Naive B cell (primary cell): ENCODE results near the gene IL1RL1. TPM values are rescaled to one million over a fixed set of nuclear protein-coding genes. Genes with fewer than 3 reads are reported as not detected.

Experiments used
- ATAC-seq, 2 donors: fragments of 150-1000 bp; cut with Tn5 transposase; 2 replicates each; pipeline ENCODE4 v1.10.0; 2021; ENCODE audit warnings: low read depth in 2 of 2, mild to moderate bottlenecking in 2 of 2, moderate library complexity in 2 of 2
- DNase-seq: peaks from one replicate; pipeline ENCODE4 v3.0.0; 2022
- H3K27ac Mint-ChIP-seq, 6 donors: one replicate each; pipeline ENCODE4 v1.8.0; 2020 to 2022; ENCODE audit warnings: mild to moderate bottlenecking in 6 of 6, mixed read lengths in 6 of 6, moderate library complexity in 5 of 6, inconsistent platforms in 2 of 6
- H3K27me3 Mint-ChIP-seq, 3 donors: one replicate each; pipeline ENCODE4 v1.8.0; 2021 to 2022; ENCODE audit warnings: mixed read lengths in 3 of 3, mild to moderate bottlenecking in 1 of 3
- H3K36me3 Mint-ChIP-seq, 2 donors: one replicate each; pipeline ENCODE4 v1.8.0; 2020 to 2022; ENCODE audit warnings: mixed read lengths in 2 of 2, inconsistent platforms in 1 of 2, mild to moderate bottlenecking in 1 of 2
- H3K4me1 Mint-ChIP-seq, 3 donors: one replicate each; pipeline ENCODE4 v1.8.0; 2020 to 2022; ENCODE audit warnings: mixed read lengths in 3 of 3, inconsistent platforms in 1 of 3, mild to moderate bottlenecking in 1 of 3, moderate library complexity in 1 of 3
- H3K4me3 Mint-ChIP-seq, 8 donors: one replicate each; pipeline ENCODE4 v1.8.0; 2020 to 2022; ENCODE audit warnings: mild to moderate bottlenecking in 8 of 8, mixed read lengths in 8 of 8, moderate library complexity in 8 of 8, inconsistent platforms in 2 of 8
- H3K9me3 Mint-ChIP-seq, 7 donors: one replicate each; pipeline ENCODE4 v1.8.0; 2020 to 2022; ENCODE audit warnings: mixed read lengths in 7 of 7, mild to moderate bottlenecking in 5 of 7, inconsistent platforms in 2 of 7, moderate library complexity in 1 of 7
- polyA plus RNA-seq, 6 donors: library from polyadenylated mRNA; unstranded; fragments of 300-500 nt; fragmentation: Illumina TruSeq; gene quantifications; one replicate each; pipeline ENCODE4 v1.2.3, GENCODE V29; 2021; ENCODE audit warnings: low read depth in 6 of 6

IL1RL1 gene
- polyA plus RNA-seq, 6 donors from 2014 or later = not detected

DNA sequence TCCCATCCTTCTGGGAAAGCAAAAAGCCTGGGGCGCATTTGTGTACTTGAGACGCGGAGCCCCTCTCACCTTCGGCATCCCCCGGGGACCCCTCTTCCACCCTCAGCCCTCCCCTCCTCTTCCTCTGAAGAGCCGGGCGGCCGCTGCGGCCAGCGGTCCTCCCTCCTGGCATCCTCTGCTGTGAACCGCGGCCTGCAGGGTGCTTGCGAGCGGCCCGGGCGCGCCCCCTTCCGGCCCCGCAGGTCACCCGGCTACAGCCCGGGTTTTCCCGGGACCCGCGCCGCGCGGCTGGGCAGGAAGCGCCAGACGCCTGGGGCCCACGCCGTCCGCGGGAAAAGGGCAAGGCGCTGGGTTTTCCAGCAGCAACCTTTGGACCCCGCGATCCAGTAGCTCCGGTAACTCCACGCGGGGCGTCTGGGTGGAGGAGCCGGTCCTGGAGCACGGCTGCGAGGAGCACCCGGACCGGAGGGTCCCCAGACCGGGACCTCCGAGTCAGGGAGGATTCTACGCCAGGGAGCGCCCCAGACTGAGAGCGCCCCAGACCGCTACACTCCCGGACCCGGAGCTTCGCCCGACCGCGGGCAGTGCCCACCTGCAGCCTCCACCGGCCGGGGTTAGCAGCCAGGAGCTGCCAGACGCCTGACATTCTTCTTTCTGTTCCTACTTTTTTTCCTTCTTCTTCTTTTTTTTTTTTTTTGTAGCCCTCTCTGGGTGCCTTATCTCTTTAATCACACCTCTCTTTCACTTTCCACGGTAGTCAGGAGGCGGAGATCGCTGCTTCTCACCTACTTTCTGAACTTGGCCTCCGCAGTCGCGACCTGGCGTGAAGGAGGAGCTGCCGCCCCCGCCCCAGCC, 44.4 kb downstream of the IL1RL1 start, which contains the start of gene IL18R1:
IL18R1 (plus strand) TSS at position 271 of the 855 bp plus-strand sequence. CDS start 6,865 bp downstream, outside the sequence.
- Mint-ChIP-seq H3K4me3 (peak within 1 kb of the TSS; percentile 86 to 100 (median 95)), H3K36me3 (no peaks in the 10 kb centered on the region), H3K4me1 (peaks cover 14 to 24% (median 23%) of the 10 kb centered on the region in 3 donors), H3K27ac (peak within 1 kb of the TSS; percentile 54 to 99 (median 96)), H3K27me3 (peaks cover 0 to 8% (median 5%) of the 10 kb centered on the region in 3 donors), H3K9me3 (no peaks in the 10 kb centered on the region)
- DNase-seq = peak; percentile 54
- peak; percentile 81 to 84 for ATAC-seq

DNA sequence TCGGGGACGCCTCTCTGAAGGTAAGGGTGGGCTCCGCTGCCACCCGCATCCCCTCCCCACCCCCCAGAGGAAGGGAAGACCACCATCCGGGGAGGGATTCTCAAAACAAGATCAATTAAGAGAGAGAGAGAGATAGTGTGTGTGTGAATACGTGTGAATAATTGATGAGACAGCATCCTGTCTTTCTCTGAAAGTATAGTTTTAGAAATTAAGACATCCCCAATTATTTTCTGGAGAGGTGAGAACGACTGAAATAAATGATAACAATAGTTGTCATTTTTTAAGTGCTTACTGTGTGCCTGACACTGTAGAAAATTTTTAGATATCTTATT, 45.0 kb downstream of the IL1RL1 start:
- no peak for ATAC-seq
- Mint-ChIP-seq H3K4me3 (peak overlapping the region; percentile 86 to 100 (median 95)), H3K27me3 (peaks cover 0 to 8% (median 5%) of the 10 kb centered on the region in 3 donors), H3K4me1 (peaks cover 14 to 24% (median 23%) of the 10 kb centered on the region in 3 donors), H3K9me3 (no peaks in the 10 kb centered on the region), H3K36me3 (no peaks in the 10 kb centered on the region), H3K27ac (peak overlapping the region; percentile 27 to 99 (median 96))
- no peak for DNase-seq

DNA sequence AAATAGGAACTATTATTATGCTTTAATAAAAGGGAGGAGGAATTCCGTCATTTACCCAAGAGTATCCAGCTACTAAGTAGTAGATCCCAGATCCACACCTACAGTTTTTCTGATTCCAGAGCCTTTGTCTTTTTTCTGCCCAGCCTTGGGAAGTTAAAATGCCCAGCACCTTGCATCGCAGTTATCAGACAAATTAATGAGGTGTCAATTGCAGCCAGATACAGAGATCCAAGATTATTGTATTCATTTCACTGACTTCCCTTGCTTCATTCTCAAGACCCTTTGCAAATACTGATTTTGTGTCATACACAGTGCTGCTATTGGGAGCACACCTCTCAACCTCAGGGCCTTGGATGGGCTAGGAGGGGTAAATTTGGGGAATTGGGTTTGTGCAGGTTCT, 45.4 kb downstream of the IL1RL1 start:
- Mint-ChIP-seq H3K9me3 (no peaks in the 10 kb centered on the region), H3K36me3 (no peaks in the 10 kb centered on the region), H3K4me1 (peaks cover 14 to 24% (median 23%) of the 10 kb centered on the region in 3 donors), H3K4me3 (peak overlapping the region in 7 of 8 donors; percentile 60 to 100 (median 90)), H3K27ac (peak overlapping the region in 2 of 6 donors; percentile 59 to 72), H3K27me3 (peaks cover 0 to 7% (median 5%) of the 10 kb centered on the region in 3 donors)
- no peak for DNase-seq
- no peak for ATAC-seq

DNA sequence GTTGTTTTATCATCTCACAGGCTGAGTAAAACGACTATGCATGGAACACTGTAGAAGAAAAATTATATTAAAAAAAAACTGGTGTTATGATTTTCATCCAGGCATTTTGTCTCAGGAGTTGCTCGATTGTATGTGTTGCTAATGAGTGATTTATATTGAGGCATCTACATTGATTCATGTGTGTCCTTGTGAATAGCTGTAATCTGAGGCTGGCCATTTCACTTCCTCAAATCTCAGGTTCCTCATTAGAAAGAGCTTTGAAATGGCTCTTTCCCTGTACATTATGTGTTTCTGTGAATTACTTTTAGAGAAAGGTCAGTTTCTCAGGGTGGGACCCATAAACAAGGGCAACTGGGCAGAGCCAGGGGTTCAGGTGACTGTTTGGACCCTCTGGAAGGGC, 46.6 kb downstream of the IL1RL1 start:
- peaks cover 0 to 3% of the 10 kb centered on the region in 2 donors for H3K36me3 Mint-ChIP-seq
- DNase-seq = peak; percentile 25
- no peaks in the 10 kb centered on the region for H3K9me3 Mint-ChIP-seq
- peaks cover 14 to 24% (median 23%) of the 10 kb centered on the region in 3 donors for H3K4me1 Mint-ChIP-seq
- peak overlapping the region in 2 of 6 donors; percentile 23 to 39 for H3K27ac Mint-ChIP-seq
- peak; percentile 37 to 50 for ATAC-seq
- peak overlapping the region in 3 of 8 donors; percentile 11 to 90 (median 31) for H3K4me3 Mint-ChIP-seq
- H3K27me3 Mint-ChIP-seq = no peaks in the 10 kb centered on the region

DNA sequence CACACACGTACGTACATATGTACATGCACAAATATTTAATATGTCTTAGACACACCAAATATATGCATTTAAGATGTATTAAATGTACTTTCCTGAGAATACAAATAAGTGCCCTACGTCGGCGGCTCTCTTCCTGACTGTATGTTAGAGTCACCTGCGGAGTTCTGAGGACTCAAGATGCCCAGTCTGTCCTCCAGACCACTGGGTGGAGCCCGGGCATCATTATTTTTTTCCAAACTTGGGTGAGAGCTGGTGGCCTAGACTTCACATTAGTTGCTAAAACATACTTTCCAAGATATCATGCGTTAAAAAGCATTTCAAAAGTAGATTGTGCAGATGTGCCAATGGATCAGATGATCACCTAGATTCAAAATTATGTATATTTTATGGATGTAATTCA, 47.1 kb downstream of the IL1RL1 start:
- peak overlapping the region in 1 of 6 donors; percentile 50 for H3K27ac Mint-ChIP-seq
- no peak for DNase-seq
- H3K36me3 Mint-ChIP-seq = peaks cover 0 to 9% of the 10 kb centered on the region in 2 donors
- no peak overlapping the region for H3K4me3 Mint-ChIP-seq
- H3K27me3 Mint-ChIP-seq = no peaks in the 10 kb centered on the region
- H3K4me1 Mint-ChIP-seq = peaks cover 14 to 24% (median 23%) of the 10 kb centered on the region in 3 donors
- no peaks in the 10 kb centered on the region for H3K9me3 Mint-ChIP-seq
- ATAC-seq = no peak

DNA sequence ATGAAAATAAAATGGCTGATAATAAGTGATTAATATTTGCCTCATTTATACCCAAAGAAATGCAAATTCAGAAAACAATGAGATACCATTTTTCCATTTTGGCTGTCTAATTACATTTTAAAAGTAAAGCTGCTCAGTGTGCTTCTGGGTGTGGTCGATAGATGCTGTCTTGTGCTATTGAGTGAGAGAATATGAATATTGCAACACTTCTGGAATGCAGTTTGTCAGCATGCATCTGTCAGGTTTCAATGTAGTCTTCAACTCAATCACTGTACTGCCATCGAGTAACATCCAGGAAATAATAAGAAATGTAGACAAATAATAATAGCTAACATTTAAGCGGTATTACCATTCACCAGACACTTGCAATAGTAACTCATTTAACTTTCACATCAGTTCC, 48.2 kb downstream of the IL1RL1 start:
- Mint-ChIP-seq H3K27me3 (no peaks in the 10 kb centered on the region), H3K4me3 (no peak overlapping the region), H3K9me3 (peaks cover 0 to 2% (median 0%) of the 10 kb centered on the region in 7 donors), H3K27ac (no peak overlapping the region), H3K36me3 (peaks cover 0 to 9% of the 10 kb centered on the region in 2 donors), H3K4me1 (peaks cover 14 to 24% (median 23%) of the 10 kb centered on the region in 3 donors)
- no peak for ATAC-seq
- no peak for DNase-seq

DNA sequence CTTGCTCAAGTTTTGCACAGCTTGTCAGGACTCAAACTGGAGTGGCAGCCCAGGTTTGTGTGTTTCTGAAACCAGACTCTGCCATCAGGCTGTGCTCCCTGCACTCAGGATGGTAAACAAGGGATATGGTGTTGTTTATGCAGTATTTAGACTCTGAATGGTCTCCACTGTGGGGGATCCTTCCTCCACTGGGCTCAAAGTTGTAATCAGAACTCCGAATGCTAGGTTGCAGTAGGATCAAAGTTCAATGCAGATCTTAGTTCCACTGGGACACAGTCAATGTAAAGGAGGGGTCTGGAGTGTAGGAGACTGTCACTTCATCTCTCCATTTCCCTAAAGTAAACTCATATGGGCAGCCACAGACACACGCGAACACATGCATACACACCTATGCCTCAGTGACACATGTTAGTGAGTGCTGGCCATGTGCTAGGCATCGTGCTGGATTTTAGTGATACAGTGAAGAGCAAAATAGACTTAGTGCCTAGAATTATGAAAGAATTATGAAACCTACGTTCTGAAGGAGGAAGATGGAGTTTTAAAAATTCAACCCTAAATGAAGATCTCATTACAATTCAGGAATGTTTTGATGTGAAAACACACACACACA, 50.4 kb downstream of the IL1RL1 start:
- peaks cover 8 to 16% (median 13%) of the 10 kb centered on the region in 3 donors for H3K4me1 Mint-ChIP-seq
- DNase-seq = no peak
- peaks cover 17 to 23% of the 10 kb centered on the region in 2 donors for H3K36me3 Mint-ChIP-seq
- H3K9me3 Mint-ChIP-seq = peaks cover 9 to 21% (median 14%) of the 10 kb centered on the region in 7 donors
- ATAC-seq = no peak
- H3K4me3 Mint-ChIP-seq = no peak overlapping the region
- H3K27ac Mint-ChIP-seq = no peak overlapping the region
- H3K27me3 Mint-ChIP-seq = no peaks in the 10 kb centered on the region

DNA sequence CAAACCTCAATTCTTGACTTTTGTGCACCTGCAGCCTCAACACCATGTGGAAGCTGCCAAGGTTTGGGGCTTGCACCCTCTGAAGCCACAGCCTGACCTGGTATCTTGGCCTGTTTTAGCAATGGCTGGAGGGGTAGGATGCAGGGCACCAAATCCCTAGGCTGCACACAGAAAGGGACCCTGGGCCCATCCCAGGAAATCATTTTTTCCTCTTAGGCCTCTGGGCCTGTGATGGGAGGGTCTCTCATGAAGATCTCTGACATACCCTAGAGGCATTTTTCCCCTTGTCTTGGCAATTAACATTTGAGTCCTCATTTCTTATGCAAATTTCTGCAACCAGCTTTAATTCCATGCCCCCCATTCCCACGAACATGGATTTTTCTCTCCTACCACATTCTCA, 54.4 kb downstream of the IL1RL1 start:
- ATAC-seq (no peak), DNase-seq (no peak)
- H3K27ac Mint-ChIP-seq = no peak overlapping the region
- H3K9me3 Mint-ChIP-seq = peaks cover 14 to 25% (median 19%) of the 10 kb centered on the region in 7 donors
- H3K4me1 Mint-ChIP-seq = peaks cover 0 to 2% (median 0%) of the 10 kb centered on the region in 3 donors
- H3K36me3 Mint-ChIP-seq = peaks cover 29 to 32% of the 10 kb centered on the region in 2 donors
- H3K27me3 Mint-ChIP-seq = peaks cover 0 to 12% (median 0%) of the 10 kb centered on the region in 3 donors
- no peak overlapping the region for H3K4me3 Mint-ChIP-seq

DNA sequence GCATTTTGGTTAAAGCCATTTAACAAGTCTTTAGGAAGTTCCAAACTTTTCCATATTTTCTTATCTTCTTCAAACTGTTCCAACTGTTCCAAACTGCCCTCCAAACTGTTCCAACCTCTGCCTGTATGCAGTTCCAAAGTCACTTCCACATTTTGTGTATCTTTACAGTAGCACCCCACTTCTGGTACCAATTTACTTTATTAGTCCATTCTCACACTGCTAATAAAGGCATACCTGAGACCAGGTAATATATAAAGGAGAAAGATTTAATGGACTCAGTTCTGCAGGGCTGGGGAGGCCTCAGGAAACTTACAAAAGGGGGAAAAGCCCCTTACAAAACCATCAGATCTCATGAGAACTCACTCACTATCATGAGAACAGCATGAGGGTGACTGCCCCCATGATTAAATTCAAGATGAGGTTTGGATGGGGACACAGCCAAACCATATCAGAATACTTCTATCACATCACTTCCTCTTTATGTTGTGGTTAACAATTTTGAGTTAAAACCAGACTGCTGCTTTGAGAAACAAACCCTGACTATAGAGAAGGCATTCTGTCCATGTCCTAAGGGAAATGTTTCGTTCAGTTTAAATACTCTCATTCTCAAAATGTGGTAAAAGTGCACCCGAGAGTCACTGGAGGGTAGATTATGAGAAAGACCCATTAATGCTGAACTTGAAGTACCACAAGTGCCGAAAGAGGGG, 55.2 kb downstream of the IL1RL1 start:
- Mint-ChIP-seq H3K27me3 (peaks cover 0 to 12% (median 0%) of the 10 kb centered on the region in 3 donors), H3K9me3 (peaks cover 14 to 25% (median 19%) of the 10 kb centered on the region in 7 donors), H3K36me3 (peaks cover 29 to 32% of the 10 kb centered on the region in 2 donors), H3K4me1 (peaks cover 0 to 2% (median 0%) of the 10 kb centered on the region in 3 donors), H3K4me3 (no peak overlapping the region), H3K27ac (peak overlapping the region in 1 of 6 donors; percentile 67)
- no peak for DNase-seq
- no peak for ATAC-seq

DNA sequence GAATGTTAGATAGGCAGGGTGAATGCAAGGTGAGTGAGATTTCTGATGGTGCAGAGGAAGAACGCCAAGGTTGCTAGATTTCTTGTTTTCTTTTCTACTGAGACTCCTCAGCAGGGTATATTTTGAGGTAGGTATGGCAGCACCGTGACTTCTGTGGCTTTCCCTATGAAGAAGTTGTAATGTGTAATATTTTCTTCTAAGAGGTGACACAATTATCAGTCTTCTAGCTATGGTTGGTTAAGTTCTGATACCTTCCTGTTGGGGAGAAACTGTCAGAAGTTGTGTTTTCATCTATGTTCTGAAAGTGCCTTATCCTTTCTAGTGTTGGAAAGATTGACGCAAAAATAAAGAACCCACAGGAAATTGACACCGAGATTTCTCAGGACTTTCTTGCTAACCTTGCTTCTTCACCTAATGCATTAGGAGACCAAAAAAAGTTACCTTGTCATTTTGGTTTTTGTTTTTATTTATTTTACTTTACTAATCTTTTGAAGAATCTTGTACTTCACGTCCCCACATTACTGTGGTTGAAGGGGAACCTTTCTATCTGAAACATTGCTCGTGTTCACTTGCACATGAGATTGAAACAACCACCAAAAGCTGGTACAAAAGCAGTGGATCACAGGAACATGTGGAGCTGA, 56.1 kb downstream of the IL1RL1 start:
- ATAC-seq = no peak
- Mint-ChIP-seq H3K36me3 (peaks cover 29 to 32% of the 10 kb centered on the region in 2 donors), H3K4me3 (no peak overlapping the region), H3K27ac (no peak overlapping the region), H3K4me1 (peaks cover 0 to 2% (median 0%) of the 10 kb centered on the region in 3 donors), H3K9me3 (peaks cover 14 to 25% (median 19%) of the 10 kb centered on the region in 7 donors), H3K27me3 (peaks cover 0 to 12% (median 0%) of the 10 kb centered on the region in 3 donors)
- DNase-seq = no peak

DNA sequence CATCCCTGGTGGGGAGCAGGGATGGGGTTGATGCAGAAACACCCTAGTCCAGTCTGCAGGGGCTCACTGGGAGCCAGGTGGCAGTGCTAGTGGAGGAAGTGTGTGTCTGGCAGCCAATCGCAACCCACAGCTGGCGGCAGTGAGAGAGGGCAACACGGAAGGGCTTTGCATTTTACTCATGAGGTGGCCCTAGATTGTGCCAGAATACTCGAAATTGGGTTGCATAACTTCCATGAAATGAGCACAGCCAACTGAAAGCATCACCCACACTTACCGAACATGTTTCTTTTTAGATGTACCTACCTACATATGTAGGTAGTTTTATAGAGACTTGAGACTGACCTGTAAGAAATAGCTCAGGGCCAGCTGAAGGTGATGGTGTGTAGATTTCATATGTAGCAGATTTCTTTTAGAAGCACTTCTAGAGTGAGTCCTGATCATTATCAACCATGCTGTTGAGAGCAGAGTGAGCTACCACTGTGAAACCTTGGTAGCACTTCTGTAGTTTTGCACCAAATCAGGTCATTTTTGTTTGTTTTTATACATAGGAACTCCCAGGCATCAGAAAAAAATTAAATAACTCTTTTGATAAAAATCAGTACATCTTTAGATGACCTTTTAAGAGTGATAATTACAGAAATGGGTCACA, 57.2 kb downstream of the IL1RL1 start:
- peaks cover 14 to 25% (median 19%) of the 10 kb centered on the region in 7 donors for H3K9me3 Mint-ChIP-seq
- ATAC-seq (no peak), DNase-seq (no peak)
- peaks cover 0 to 2% (median 0%) of the 10 kb centered on the region in 3 donors for H3K4me1 Mint-ChIP-seq
- peaks cover 0 to 12% (median 2%) of the 10 kb centered on the region in 3 donors for H3K27me3 Mint-ChIP-seq
- H3K27ac Mint-ChIP-seq = no peak overlapping the region
- H3K4me3 Mint-ChIP-seq = no peak overlapping the region
- peaks cover 23 to 29% of the 10 kb centered on the region in 2 donors for H3K36me3 Mint-ChIP-seq

DNA sequence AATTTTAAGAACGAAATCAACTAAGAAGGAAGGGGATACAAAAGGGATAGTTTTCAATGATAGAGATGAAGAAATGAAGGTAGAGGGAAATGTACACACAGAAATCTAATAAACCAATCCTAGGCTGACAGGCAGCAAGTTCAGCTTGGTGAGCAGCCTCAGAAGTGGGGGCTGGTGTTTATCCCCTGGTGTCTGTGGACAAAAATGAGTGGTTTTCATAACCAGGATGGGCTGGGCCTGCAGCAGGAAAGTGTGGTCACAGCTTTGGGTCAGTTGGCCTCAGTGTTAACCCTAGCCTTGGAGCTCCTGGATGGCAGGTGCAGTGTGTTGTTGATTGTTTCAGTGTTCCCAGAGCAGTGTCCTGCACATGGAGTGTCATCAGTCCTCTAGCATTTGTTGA, 58.5 kb downstream of the IL1RL1 start:
- no peak overlapping the region for H3K27ac Mint-ChIP-seq
- DNase-seq (no peak), ATAC-seq (no peak)
- peaks cover 23 to 29% of the 10 kb centered on the region in 2 donors for H3K36me3 Mint-ChIP-seq
- H3K4me1 Mint-ChIP-seq = peaks cover 0 to 2% (median 0%) of the 10 kb centered on the region in 3 donors
- peaks cover 0 to 12% (median 7%) of the 10 kb centered on the region in 3 donors for H3K27me3 Mint-ChIP-seq
- peaks cover 14 to 22% (median 18%) of the 10 kb centered on the region in 7 donors for H3K9me3 Mint-ChIP-seq
- H3K4me3 Mint-ChIP-seq = no peak overlapping the region
